Measurements from ENCODE around the gene FMNL2.

Gene FMNL2

DNA sequence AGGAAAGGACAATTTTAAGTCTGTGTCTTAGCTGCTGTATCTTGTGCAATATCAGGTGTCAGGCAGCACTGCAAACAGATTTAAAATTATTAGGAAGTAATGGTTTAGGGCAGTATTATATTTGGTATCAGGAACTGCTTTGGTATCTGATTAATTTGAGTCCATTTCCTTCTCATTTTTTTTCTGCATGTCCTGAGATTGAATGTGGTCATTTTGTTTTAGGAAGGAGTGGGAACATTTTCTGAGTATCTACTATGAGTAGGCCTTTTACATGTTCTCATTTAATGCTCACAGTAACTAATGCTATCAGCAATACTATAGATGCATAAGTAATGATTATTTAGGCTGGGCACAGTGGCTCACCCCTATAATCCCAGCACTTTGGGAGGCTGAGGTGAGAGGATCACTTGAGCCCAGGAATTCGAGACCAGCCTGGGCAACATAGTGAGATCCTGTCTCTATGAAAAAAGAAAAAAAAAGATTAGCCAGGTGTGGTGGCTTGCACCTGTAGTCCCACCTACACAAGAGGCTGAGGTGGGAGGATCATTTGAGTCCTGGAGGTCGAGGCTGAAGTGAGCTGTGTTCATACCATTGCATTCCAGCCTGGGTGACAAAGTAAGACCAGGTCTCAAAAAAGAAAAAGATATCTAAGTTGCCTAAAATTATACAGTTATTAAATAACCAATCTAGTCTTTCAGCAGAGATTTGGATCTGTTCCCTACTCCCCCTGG lies 4.7 kb downstream of the FMNL2 start:
- no peak for DNase-seq

DNA sequence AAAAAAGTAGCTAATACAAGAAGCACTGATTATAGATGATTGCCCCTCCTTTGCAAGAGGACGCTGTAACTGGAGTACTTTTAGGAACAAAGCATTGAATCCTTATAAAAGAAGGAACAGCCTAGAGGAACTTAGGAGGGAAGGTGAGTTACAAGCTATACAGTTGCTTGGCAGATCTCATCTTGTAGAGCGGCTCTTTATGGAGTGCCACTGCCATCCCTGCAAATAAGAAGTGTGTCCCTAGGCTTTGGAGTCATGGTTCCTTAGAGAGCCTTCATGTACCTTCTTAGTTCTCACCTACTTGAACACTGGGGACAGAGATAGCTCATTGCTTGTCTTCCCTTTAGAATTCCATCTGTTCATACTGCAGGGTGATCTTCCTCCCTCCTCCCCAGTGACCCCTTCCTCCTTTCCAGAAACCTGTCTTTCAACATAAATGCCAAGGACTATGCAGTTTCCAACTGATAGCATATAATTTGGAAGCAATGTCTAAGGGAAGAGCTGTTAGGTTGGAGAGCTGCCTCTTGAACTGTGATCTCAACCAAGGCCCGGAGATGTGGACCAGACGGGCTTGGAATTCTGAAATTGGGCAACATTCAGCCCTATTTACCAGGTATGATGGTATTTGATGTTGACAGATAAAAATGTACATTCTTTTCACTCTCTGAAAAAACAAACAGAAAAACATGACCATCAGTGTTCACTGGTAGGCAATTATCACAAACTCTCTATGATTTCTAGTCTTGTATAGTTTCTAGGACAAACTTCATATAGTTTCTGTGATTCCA lies 7.5 kb downstream of the FMNL2 start:
- DNase-seq = no peak

DNA sequence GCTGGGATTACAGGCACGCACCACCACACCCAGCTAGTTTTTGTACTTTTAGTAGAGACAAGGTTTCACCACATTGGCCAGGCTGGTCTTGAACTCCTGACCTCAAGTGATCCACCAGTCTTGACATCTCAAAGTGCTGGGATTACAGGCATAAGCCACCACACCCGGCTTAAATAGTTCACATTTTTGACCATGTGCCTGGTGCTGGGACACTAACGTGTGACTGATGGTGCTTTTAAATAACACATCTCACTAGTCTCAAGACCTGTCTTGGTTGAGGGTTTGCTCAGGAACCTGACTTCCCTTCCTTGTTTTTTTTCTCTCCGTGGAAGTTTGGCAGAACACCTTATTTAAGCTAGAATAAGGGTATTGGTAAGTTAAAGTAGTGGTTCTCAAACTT lies 8.5 kb downstream of the FMNL2 start:
- no peak for DNase-seq

DNA sequence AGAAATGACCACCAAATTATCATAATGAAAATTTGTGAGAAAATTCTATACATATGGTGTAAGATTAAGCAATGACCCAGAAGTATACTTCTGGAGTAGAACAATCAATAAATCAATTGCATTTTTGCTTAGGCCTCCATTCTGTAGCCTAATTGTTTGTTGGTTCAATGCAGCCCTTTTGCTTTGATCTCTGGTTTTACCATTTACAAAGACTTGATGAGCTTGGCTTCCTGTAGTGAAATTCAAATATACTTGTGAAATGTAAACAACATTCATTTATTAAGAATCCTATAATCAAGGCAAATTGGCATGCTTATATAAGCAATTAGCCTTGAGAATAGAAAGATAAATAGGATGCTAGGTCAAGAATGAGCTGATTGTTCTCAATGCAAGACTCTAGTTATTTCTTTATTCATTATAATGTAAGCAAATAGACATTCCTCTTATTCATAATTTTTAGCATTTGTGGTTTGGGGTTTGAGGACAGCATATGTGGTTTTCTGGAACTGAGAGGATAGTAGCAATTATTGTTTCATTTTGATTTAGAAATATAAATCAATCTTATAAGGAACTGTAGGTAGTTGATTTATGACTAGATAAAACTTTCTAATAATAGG lies 9.7 kb downstream of the FMNL2 start:
- no peak for DNase-seq

DNA sequence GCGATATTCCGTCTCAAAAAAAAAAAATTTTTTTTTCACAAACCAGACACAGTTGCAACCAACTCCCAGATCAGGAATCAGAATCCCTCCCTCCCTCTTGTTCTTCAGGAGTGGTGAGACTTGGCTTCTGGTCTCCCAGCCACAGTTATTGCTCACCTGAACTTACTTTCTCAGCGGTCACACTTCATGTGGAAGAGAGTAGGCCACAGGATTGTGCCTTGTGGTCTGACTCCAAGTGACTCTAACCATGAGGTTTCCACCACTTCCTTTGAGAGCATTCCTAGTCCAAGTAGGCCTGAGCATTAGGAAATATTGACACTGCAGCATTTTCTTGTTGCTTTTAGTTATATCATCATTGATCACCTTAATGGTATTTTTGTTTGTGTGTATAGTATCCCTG lies 12.1 kb downstream of the FMNL2 start:
- DNase-seq = no peak

DNA sequence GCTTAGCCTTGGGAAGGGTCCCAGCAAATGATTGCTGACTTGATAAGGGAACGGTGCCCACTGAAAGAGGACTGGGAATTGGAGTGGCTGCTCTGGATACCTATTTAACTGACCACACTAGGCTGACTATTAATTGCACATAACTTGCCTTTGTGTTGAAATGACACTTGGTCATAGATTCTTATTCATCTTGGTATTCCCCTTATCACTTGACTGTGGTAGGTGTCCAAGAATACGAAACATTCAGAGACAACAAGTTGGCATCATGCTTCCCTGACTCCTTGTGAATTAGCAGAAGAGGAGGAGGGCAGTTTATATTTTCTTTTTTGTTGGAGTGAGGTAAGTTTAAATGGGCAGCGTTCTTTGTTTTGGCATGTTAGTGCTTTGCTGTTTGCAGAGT lies 13.4 kb downstream of the FMNL2 start:
- DNase-seq = no peak

DNA sequence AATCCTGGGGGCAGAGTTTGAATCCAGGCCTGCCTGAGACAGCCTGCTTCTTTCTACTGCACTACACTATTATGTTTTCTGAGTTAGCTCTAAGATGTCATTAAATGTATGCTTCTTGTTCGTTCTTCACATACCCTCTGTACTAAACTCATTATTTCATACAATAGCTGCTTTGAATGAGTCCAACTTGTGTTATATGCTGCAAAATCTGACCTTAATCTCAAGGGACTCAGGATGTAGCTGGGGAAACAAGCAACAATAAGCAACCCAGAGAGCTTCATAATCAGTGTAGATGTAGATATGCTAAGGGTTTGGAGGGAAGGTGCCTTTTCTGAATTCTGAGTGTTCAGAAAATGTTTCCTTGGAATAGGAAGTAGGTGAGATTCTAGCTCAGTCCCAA lies 14.4 kb downstream of the FMNL2 start:
- DNase-seq = no peak

DNA sequence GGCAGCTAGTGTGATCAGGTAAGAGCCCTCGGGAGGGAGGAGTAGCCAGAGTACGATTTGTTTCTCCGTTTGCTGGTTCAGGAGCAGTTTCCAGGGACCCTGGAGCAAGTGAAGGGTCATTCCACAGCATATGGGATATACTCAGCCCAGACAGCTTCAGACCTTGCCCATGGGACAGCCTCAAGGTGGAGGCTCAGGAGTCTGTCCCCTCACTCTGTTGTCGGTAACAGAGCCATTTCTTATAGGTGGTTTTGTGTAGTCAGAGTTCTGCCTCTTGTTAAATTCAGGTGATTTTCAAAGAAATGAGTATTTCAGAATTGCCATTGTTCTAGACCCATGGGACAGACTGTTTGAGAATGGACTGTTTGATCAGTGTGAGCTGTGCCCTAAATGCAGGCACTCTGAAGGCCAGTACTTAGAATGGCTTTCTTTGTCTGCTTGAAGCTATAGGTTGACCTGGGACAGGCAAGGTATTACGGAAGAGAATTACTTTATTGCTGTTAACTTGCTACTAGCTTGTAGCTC lies 15.2 kb downstream of the FMNL2 start:
- DNase-seq = no peak

DNA sequence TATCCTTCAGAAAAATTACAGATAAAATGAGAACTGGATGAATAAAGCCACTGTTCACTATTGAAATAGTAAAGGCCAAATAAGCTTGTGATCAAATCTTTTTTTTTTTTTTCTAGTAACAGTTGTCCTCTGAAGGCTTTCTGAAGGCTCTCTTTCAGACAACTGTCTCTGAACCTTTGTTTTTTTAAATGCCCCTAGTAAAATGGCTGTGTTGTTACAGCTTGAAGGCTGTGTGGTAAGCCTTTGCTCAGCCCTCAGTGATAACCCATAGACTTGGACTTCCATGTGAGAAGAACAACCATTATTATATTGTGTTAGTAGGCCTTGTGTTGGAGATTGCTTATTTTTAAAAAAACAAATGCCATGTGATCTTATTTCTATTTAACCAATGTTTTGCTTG lies 17.6 kb downstream of the FMNL2 start:
- DNase-seq = no peak

DNA sequence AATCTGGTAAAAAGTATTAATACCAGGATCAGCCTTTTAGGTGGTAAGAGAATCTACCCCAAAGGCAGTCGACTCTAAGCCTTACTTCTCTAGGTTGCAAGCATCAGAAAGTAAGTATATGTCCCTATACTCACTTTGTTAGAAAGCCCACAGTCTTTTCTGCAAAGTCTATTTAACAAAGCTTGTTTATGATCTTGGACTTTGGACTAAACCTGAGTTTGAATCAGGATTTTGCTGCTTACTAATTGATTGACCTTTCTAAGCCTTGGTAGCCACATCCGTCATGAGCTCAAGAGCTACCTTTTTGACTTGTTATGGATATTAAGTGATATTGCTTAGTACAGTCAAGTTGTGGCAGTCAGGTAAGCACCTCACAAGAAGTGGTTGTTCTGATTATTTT lies 18.4 kb downstream of the FMNL2 start:
- no peak for DNase-seq

DNA sequence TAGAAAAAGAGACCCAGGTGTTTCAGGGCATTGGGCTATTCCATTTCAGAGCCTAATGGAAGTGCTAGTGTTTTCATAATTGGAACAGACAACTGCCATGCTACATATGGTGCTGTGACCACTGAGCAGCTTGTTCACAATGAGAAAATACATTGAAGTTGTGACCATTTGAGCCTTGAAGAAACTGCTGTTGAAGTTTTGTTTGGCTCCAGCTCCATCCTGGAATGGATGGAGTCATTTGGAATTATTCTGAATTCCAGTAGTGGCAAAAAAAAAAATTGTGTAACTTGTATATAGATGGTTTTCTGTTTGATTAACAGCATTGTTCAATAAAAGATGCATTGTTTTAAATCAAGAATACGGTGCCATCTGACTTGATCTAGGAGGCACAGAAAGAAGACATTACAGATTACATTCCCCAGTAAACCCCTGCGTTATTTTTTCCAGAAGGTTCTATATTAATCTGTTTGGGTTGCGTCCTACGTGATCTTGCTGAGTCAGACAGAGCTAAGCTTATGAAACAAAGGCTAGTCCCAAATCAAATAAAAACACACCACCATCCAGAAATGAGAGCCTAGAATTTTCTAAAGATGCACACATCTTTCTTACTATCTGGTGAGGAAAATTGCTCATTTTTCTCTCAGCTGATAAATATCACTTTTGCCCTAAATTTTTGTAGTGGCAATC lies 19.2 kb downstream of the FMNL2 start:
- no peak for DNase-seq

DNA sequence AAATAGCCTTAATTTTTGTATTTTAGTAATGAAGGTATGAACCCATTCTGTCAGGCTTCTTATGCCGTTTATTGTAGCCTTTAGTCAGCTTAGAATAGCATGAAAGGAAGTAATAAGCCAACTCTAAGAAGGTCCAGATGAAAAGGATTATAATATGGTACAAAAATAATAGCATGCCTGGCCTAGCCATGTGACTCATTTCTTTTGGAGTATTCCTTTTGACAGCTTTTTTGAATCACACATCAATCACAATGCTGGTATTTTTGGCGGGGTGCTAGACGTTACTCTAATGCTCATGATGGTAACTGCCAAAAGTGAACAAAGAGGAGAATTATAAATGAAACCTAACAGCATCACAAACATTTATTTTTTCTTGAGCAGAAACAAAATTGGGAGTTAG lies 19.9 kb downstream of the FMNL2 start:
- DNase-seq = no peak

DNA sequence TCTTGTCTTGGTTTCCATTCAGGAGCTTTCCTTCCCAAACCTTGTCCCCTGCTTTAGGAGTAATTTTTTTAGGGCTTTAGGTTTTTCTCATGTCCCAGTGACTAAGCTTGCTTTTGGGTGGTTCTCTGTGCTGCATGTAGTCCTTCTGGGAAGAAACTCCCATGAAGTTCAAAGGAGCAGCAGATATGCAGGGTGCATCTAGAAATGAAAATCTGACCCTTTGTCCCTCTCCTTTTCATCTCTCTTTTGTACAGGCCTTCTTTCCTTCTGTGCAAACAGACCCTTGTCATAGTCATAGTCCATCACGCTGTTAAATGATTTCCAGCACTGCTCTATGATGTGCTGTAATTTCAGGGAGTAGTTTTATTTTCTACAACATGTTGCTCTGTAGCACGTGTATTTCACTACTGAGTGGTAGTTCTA lies 20.4 kb downstream of the FMNL2 start:
- DNase-seq = no peak

DNA sequence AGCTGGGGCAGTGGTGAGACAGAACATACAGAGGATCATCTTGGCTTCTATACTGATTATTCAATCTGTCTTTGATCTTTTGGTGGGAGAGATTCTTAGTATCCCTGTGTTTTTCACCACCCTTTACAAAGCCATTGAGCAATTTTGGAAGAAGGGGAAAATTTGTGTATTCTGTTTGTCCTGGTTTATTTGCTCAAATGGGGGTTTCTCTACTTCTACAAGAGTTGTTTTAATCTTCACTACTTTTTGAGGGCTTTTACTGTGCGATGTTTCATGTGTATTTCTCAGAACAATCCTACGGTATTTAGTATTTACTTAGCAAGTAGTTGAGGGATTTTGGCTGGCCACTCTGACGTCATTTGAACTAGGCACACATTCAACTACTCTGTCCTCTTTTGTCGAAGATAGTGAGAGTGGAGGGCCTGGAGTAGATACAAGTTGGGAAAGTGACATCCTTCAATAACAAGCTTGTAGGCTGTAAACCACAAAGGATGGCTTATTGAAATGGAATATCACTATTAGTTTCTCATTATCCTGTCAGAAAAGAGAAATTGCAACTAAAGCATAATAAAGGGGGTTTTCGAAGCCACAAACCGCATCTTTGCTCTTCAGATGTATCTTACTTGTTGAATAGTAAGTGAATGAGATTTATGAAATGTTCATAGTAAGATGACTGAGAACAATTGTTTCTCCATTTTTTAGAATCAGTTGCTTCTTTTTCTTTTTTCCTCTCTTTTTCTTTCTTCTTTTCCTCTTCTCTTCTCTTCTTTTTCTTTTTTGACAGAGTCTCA lies 24.8 kb downstream of the FMNL2 start:
- no peak for DNase-seq

DNA sequence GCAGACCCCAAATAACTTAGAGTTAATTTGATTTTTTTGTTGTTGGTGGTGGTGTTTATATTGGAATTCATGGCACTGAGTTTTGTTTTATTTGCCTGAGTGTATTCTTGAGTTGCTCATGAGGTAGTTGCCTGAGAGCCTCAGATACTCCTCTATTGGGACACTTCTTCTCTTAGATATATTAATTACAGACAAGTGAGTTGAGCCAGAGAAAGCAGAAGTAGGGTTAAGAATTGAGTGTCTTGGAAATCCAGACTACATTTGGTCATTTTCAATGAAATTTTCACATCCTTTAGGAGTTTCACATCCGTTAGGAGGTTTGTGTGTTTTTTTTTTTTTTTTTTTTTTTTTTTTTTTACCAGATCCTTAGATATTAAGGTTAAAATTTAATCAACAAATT lies 29.0 kb downstream of the FMNL2 start:
- no peak for DNase-seq

DNA sequence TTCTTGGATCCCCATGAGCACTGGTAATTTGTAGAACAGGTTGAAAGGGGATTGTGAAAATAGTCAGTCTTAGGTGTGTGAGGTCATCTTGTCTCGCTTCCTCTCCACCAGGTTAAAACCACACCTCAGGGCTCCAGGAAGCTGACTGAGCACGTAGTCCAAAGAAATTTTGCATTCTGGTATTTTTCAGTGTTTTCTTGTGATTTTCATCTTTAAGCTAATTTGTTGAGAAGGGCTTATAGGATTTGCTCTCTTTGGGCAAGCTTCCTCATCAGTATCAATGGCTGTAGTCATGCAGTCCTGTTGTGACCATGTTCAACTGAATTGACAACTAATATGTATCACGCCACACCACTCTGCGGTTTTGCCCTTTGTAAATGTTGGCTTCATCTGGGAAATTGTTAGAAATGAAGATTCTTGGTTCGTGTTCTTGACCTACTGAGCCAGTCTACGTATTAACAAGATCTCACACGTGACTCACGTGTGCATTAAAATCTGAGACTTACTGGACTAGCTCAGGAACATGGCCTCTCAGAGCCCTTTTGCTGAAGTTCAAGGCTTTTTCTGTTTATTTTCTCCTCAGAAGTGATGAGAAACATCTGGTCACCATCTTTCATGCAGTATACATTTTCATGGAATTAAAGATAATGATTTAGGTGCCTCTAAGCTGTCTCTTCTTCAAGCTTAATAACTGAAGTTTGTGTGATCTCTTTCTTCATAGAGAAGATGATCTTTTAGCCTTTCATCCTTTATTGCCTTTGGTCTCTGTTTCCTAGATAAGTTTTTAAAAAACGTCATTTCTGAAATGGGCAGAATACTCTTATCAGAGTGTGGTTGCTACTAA lies 32.8 kb downstream of the FMNL2 start:
- DNase-seq = no peak

DNA sequence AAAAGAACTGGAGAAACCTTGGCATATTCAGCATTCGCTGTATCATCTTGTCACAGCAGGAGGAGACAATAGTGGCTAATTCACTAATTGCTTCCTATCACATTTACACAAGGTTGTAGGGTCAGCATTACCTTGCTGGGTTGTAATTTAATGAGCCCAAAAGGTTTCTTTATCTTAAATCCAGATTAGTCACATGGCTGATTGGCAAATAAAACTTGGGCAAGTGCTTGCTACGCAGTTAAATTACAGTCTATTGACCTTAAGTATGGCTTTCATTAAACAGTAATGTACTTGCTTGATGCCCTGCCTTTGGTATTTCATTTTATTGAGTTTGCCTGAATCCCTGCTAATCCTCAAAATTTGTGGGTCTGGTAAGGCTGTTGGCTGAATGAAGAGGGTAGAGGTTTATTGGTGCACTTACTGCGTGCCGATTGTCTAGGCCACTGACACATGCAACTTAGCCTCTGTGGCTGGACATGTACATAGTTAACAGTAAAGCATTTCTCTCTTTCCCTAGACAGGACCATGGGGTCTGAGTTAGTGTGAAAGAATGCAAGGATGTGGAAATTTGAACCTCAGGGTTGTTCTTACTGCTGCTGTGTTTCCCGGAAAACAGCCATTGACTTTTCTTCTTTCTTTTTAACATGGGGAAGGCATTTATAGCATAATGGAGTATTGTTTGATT lies 34.3 kb downstream of the FMNL2 start:
- DNase-seq = no peak

DNA sequence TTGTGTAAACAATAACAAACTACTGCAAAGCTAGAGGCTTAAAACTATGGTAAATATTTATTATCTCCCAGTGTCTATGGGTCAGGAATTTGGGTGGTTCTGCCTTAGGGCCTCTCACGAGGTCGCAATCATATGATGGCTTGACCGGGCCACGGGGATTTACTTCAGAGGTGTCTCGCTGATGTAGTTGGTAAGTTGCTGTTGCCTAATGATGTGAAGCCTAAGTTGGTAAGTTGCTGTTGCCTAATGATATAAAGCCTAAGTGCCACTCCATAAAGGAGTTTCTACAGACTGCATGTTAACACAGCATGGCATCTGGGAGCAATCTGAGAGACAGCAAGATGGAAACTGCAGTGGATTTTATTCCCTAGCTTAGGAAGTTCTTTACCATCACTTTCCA lies 35.8 kb downstream of the FMNL2 start:
- DNase-seq = no peak

DNA sequence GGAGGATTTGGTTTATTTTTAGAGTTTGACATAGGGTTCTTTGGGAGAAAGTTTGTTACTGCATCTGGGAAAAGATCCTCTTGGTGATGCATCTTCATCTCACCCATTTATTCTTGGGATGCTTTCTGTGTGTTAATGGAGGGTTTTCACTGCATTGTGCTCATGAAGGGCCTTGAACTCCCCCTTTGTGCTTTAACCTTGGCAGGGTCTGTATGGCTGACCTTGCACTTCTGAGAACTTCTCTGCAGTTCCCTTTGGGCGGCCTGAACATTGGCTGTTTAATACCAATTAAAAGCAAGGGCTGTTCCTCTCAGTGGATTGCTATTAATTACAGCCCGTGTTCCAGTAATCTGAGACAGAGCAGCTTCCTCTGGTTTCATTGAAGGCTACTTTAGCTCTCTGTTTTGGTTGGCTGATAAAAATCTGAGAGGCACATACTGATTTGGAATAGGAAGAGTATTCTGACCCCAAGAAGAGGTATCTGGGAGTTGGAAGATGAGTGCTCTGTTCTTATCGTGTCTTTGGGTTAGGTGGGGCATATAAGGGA lies 37.5 kb downstream of the FMNL2 start:
- no peak for DNase-seq

DNA sequence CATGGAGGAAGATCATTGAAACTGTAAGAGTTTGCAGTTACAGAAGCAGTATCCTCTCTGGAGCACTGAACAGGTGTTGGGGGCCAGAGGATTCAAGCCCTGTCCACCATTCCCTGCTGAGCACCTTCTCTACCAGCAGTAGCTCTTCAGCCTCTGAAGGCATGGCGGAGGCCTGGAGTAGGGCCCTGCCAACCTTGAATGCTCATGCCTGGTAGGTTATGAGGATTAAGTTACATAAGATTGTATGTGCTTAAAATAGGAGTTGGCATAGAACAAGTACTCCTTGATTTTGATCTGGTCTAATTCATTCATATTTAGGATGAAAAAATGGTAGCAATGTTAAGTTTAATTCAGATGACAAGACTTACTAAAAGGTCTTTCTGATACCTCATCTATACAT lies 40.2 kb downstream of the FMNL2 start:
- DNase-seq = no peak

Measured in T-helper 1 cell (primary cell).